Epithelial cell of esophagus (primary cell): ENCODE measurements around the gene XRCC4.
"Not testable (repeated sequence)": the region's sequence is repeated elsewhere in the genome, so short reads cannot be mapped to it uniquely, and the experiment has no call there.

ENCODE experiments used
- DNase-seq: peaks from one replicate; pipeline ENCODE4 v3.0.0; 2010; ENCODE audit warnings: low read depth
- H3K4me3 ChIP-seq: 2 replicates; pipeline ENCODE4 v1.5.1; 2011; ENCODE audit warnings: mild to moderate bottlenecking, low read length, control low read depth
- TF ChIP-seq, protein P1 (sequence below): IDR thresholded peaks from 2 replicates; pipeline ENCODE4 v1.5.1; 2011; ENCODE audit warnings: low read depth, mild to moderate bottlenecking, low read length, control low read depth, inconsistent platforms; ENCODE audit not compliant: insufficient read depth; ENCODE audit errors: missing control alignments

Gene XRCC4

DNA sequence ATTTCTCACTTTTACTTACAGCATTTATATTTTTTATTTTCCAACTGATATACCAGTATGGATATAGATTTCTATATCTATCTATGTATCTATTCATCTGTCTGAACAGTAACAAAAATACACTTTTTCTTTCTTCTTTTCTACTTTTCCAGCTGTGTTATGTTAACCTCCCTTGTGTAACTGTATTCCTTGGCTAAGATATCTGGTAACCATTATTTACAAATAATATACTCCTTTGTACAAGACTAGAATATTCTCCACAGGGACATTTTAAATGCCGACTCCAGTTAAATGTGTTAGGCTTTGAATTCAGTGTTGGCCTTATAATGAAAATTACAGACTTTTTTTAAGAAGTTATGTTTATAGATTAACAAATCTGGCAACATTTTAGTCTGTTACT lies 168.7 kb downstream of the XRCC4 start:
- H3K4me3 ChIP-seq = no peak overlapping the region
- TF ChIP-seq, protein P1, sequence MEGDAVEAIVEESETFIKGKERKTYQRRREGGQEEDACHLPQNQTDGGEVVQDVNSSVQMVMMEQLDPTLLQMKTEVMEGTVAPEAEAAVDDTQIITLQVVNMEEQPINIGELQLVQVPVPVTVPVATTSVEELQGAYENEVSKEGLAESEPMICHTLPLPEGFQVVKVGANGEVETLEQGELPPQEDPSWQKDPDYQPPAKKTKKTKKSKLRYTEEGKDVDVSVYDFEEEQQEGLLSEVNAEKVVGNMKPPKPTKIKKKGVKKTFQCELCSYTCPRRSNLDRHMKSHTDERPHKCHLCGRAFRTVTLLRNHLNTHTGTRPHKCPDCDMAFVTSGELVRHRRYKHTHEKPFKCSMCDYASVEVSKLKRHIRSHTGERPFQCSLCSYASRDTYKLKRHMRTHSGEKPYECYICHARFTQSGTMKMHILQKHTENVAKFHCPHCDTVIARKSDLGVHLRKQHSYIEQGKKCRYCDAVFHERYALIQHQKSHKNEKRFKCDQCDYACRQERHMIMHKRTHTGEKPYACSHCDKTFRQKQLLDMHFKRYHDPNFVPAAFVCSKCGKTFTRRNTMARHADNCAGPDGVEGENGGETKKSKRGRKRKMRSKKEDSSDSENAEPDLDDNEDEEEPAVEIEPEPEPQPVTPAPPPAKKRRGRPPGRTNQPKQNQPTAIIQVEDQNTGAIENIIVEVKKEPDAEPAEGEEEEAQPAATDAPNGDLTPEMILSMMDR = no peak
- no peak for DNase-seq

DNA sequence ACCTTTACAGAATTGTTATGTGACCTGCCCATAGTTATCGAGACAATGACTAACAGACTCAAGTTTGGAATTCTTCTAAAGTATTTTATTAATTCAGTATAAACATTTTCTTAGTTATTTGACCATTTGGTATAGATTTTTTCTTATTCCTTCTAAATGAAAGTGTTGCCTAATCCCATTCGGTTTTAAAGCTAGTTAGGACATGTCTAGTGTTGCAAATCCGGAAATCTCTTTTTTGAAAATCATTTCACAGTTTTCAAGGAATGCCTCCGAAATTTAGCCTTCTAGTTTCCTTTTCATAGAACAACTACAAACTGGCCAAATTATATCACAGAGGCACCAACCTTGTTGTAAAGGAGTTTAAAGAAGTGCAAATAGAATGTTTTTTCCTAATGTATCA lies 171.8 kb downstream of the XRCC4 start:
- TF ChIP-seq, protein P1 = no peak
- peak; percentile 68 for DNase-seq
- peak overlapping the region; percentile 20 for H3K4me3 ChIP-seq

DNA sequence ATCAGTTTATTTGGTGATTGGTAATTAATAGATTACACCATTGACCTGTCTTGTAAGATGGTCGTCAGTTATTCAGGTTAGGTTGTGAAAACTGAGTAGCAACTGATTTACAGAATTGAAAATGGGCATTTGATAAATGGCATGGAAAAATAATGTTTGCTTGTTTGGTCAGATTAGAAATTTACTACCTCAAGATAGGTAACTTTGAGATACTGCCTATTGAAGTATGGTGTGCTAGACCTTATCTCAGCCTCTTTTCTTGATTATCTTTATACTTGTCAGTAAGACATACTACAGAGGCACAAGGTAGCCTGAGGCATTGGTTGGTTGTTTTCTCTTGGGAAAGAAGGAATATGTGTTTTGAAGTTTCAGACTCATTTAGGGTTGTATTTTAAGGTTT lies 174.5 kb downstream of the XRCC4 start:
- TF ChIP-seq, protein P1 = no peak
- no peak overlapping the region for H3K4me3 ChIP-seq
- DNase-seq = no peak

DNA sequence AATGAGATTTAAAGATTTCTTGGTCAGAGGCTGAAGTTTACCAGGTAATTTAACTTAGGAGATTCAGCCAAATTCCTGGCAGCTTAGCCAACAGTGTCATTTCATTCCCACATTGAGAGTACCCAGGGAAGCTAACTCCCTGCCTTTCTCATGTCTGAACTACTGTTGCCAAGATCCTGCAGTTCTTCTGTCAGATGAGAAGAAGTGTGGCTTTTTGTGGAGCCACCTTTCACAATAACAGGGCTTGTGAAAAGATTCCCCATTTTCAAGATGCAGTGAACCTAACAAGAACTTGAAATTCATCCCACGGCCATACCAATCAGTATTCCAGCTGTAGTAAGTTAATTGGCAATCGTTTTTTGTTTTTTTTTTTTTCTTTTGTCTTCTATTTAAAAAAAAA lies 176.4 kb downstream of the XRCC4 start:
- H3K4me3 ChIP-seq = no peak overlapping the region
- DNase-seq = peak; percentile 14
- TF ChIP-seq, protein P1 = no peak

DNA sequence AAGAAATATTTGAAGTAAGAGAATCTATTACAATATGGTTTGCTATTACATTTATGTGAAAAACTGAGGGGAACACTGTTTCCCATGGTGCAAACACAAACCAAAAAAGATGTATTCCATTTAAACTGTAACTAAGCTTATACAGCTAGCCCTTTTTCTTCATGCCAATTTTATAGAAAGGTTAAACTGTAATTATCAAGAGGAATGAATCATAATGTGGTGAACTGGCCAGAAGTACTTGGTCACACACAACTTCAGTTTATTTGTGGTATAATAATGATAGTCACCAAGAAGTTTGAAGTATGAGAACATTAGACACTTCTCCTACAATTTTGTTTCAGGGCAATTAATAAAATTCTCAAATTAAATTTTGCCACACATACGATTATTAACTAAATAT lies 177.9 kb downstream of the XRCC4 start:
- peak; percentile 9 for DNase-seq
- H3K4me3 ChIP-seq = no peak overlapping the region
- TF ChIP-seq, protein P1 = no peak

DNA sequence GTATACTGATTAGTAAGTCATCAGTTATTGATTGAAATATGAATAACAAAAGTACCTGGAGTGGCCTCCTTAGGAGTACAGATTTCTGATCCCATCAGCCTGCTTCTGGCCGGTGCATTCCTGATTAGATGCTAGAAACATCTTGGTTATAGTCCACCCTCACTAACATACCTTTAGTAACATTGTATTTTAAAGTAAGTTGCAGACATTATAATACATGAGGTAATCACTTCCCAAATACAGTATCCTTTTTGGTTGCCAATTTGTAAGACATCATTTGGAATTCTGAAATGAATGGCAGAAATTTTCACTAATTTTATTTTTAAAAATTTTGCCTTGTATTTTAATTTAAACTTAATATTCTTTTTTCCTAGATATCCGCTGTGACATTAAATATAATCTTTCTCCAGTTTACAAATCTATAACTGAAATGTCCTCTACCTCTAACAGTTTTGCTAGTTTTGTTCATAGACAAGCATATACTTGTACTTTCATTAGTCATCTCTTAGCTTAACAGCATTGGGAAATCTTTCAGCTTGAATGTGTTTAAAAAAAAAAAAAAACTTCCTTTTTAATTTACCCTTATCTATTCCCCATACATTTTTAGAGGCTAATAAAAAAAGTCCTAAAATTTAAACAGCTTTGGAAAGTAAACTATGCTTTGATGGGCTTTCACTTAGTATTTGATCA lies 178.9 kb downstream of the XRCC4 start:
- TF ChIP-seq, protein P1 = no peak
- H3K4me3 ChIP-seq = no peak overlapping the region
- peak; percentile 69 for DNase-seq

DNA sequence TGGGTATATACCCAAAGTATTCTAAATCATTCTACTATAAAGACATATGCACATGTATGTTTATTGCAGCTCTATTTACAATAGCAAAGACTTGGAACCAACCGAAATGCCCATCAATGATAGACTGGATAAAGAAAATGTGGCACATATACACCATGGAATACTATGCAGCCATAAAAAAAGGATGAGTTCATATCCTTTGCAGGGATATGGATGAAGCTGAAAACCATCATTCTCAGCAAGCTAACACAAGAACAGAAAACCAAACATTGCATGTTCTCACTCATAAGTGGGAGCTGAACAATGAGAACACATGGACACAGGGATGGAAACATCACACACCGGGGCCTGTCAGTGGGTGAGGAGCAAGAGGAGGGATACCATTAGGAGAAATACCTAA lies 180.3 kb downstream of the XRCC4 start:
- H3K4me3 ChIP-seq, DNase-seq: not testable (repeated sequence)
